PC-3 (cell line): Measurements from ENCODE around the gene COLEC12. TPM values are rescaled to one million over a fixed set of nuclear protein-coding genes. Genes with fewer than 3 reads are reported as not detected.

Experiments used
- ATAC-seq: fragments of 200-7000 bp; cut with Tn5 transposase; 2 replicates; pipeline ENCODE4 v1.9.1; 2020; ENCODE audit warnings: mild to moderate bottlenecking, moderate library complexity
- BruUV-seq: library from RNA; stranded (reverse); fragments of 400-500 nt; replicated peaks from 2 replicates; lab custom pipeline; 2021; lab: Mats Ljungman, UMichigan
- CTCF ChIA-PET: fragments of 300-600 bp; sonication (Branson Sonifier 250); formaldehyde crosslinking; loops from one replicate; lab custom pipeline; 2022; ENCODE audit warnings: antibody characterized with exemption; lab: Charles Lee
- POLR2A ChIA-PET: fragments of 300-600 bp; sonication (Branson Sonifier 250); formaldehyde crosslinking; loops from one replicate; lab custom pipeline; 2022; ENCODE audit warnings: antibody characterized with exemption; ENCODE audit not compliant: unreplicated experiment; lab: Charles Lee
- DNase-seq: peaks from one replicate; pipeline ENCODE4 v3.0.0-alpha.2; 2015
- H2AFZ ChIP-seq: fragments of 300-600 bp; sonication (generic); 2 replicates; pipeline ENCODE4 v1.6.0; 2016; ENCODE audit warnings: antibody characterized with exemption, low read length
- H3F3A ChIP-seq: fragments of 300-600 bp; sonication (generic); one replicate; pipeline ENCODE4 v1.6.0; 2017; ENCODE audit warnings: antibody characterized with exemption, low read length, control low read depth, mild to moderate bottlenecking; ENCODE audit not compliant: unreplicated experiment
- H3K27ac ChIP-seq: fragments of 300-600 bp; sonication (generic); 2 replicates; pipeline ENCODE4 v1.5.1; 2016; ENCODE audit warnings: mild to moderate bottlenecking, low read length
- H3K27me3 ChIP-seq: fragments of 300-600 bp; sonication (generic); 2 replicates; pipeline ENCODE4 v1.6.1; 2016; ENCODE audit warnings: low read length, mixed read lengths
- H3K36me3 ChIP-seq: fragments of 300-600 bp; sonication (generic); 2 replicates; pipeline ENCODE4 v1.6.1; 2016; ENCODE audit warnings: low read depth, mixed run types, low read length, mixed read lengths
- H3K4me1 ChIP-seq: fragments of 300-600 bp; sonication (generic); 2 replicates; pipeline ENCODE4 v1.5.1; 2016; ENCODE audit warnings: low read length; ENCODE audit not compliant: insufficient read depth
- H3K4me2 ChIP-seq: fragments of 300-600 bp; sonication (generic); 2 replicates; pipeline ENCODE4 v1.6.0; 2016; ENCODE audit warnings: low read length
- H3K4me3 ChIP-seq: fragments of 300-600 bp; sonication (generic); 2 replicates; pipeline ENCODE4 v1.5.1; 2016; ENCODE audit warnings: mild to moderate bottlenecking, low read length, mixed read lengths
- H3K79me2 ChIP-seq: fragments of 300-600 bp; sonication (generic); 2 replicates; pipeline ENCODE4 v1.6.1; 2017; ENCODE audit warnings: low read length, mixed read lengths
- H3K9ac ChIP-seq: fragments of 300-600 bp; sonication (generic); 2 replicates; pipeline ENCODE4 v1.6.0; 2016; ENCODE audit warnings: mild to moderate bottlenecking, low read length
- H3K9me2 ChIP-seq: fragments of 300-600 bp; sonication (generic); replicated peaks from 2 replicates; pipeline ENCODE4 v1.6.1; 2016; ENCODE audit warnings: mixed run types, low read length, mixed read lengths
- H3K9me3 ChIP-seq: fragments of 300-600 bp; sonication (generic); 2 replicates; pipeline ENCODE4 v1.6.1; 2016; ENCODE audit warnings: low read length, mixed read lengths
- H4K20me1 ChIP-seq: fragments of 300-600 bp; sonication (generic); 2 replicates; pipeline ENCODE4 v1.6.1; 2016; ENCODE audit warnings: low read length, mixed read lengths
- CTCF ChIP-seq: fragments of 300-600 bp; sonication (generic); conservative IDR thresholded peaks from 2 replicates; pipeline ENCODE4 v1.5.1; 2017; ENCODE audit warnings: antibody characterized with exemption, low read depth, mild to moderate bottlenecking, low read length
- EZH2 ChIP-seq: fragments of 300-600 bp; sonication (generic); IDR thresholded peaks from one replicate; pipeline ENCODE4 v1.6.1; 2017; ENCODE audit warnings: antibody characterized with exemption, mild to moderate bottlenecking, low read length; ENCODE audit not compliant: unreplicated experiment
- EZH2phosphoT487 ChIP-seq: fragments of 300-600 bp; sonication (generic); IDR thresholded peaks from 2 replicates; pipeline ENCODE4 v1.6.1; 2018; ENCODE audit warnings: mild to moderate bottlenecking, antibody characterized with exemption, low read length, borderline replicate concordance
- intact Hi-C: fragments of 100-400 bp; cut with micrococcal nuclease; formaldehyde crosslinking; loops from 2 replicates; pipeline ENCODE4 v1.9.0; 2023
- total RNA-seq: library from RNA; depleted of rRNA; stranded (reverse); fragments of >200 nt; gene quantifications from 2 replicates; pipeline ENCODE4 v1.2.3, GENCODE V29; 2014

Gene COLEC12
- total RNA-seq, 1 experiment from 2014 or later, result 0.04 TPM

DNA sequence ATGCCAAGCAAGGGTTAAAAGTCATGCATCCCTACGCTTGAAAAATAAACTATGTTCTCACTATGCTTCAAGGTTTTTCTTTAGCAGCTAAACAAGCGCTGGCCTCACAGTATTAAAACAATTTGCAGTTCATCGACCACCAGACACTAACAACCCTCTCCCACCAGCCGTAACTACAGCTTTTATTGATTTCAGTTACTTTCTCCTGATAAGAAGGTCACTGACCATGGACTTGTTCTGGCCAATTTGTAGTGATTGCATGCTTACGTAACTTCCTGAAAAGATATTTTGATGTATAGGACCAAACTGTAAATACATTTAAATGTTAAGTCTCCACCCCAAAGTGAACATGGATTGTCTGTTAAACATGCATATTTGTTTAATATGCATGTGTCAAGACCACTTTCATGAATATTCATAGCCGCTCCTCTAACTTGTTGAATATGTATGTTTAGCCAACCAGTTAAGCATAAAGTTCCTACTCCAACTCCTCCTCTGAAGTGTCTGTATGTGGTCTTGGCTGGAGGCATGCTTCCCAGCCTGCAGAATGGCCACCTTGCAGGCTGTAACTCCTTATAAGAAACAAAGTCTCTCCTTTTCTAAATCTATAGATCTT is 230.9 kb downstream of the COLEC12 start:
- no peaks in the 10 kb centered on the region for H4K20me1 ChIP-seq
- DNase-seq (no peak), ATAC-seq (no peak)
- H3K4me1 ChIP-seq, result peaks cover 12% of the 10 kb centered on the region
- POLR2A ChIA-PET, result no interaction called here
- TF ChIP-seq CTCF (no peak), EZH2 (no peak), EZH2phosphoT487 (no peak)
- intact Hi-C loops, result loop anchor here (2.0 to 5.0 kb wide), 2 partner anchors 111 to 157 kb away; partner anchors contain the start of gene USP14
- H3K9me3 ChIP-seq, result no peaks in the 10 kb centered on the region
- H3K27me3 ChIP-seq, result no peaks in the 10 kb centered on the region
- peak overlapping the region; percentile 92; the same call in 1 of the 2 replicates for H3K4me3 ChIP-seq
- H3K9ac ChIP-seq, result no peak overlapping the region
- H3F3A ChIP-seq, result no peaks in the 10 kb centered on the region
- H3K4me2 ChIP-seq, result peak overlapping the region; percentile 86
- no peak overlapping the region for H3K27ac ChIP-seq
- no peak overlapping the region for H2AFZ ChIP-seq
- peaks cover 9% of the 10 kb centered on the region; the same call in 1 of the 2 replicates for H3K36me3 ChIP-seq
- H3K9me2 ChIP-seq, result no peaks in the 10 kb centered on the region
- no TSS peak for BruUV-seq
- H3K79me2 ChIP-seq, result peaks cover 46% of the 10 kb centered on the region
- CTCF ChIA-PET, result no interaction called here

- Histone ChIP-seq H3K4me1 (peaks cover 12% of the 10 kb centered on the region), H3K9ac (peak within 1 kb of the TSS; percentile 99), H3K79me2 (peaks cover 46% of the 10 kb centered on the region), H3K27ac (peak within 1 kb of the TSS; percentile 78), H3K27me3 (no peaks in the 10 kb centered on the region), H3K4me2 (peak within 1 kb of the TSS; percentile 86), H3K4me3 (peak within 1 kb of the TSS; percentile 92), H3K36me3 (peaks cover 22% of the 10 kb centered on the region), H3F3A (no peaks in the 10 kb centered on the region), H3K9me3 (no peaks in the 10 kb centered on the region), H3K9me2 (no peaks in the 10 kb centered on the region), H2AFZ (peak within 1 kb of the TSS; percentile 97), H4K20me1 (no peaks in the 10 kb centered on the region)
- DNase-seq (peak; percentile 94), ATAC-seq (peak; percentile 93)
- BruUV-seq, result TSS peak; percentile 88
- no peak for TF ChIP-seq CTCF
- TF ChIP-seq EZH2, result no peak
- no peak for TF ChIP-seq EZH2phosphoT487
- intact Hi-C loops, result loop anchor here (2.0 to 5.0 kb wide), 2 partner anchors 109 to 156 kb away; partner anchors contain the start of gene USP14
- ChIA-PET POLR2A (interaction anchor here (0.5 to 0.6 kb wide), 4 partner anchors 82 to 1893 kb away, joined by 3 to 13 read pairs (median 4); no protein-coding TSS in a partner anchor), CTCF (interaction anchor here (0.5 kb wide), 1 partner anchor 38 kb away, joined by 3 read pairs; no protein-coding TSS in a partner anchor)
Measured at GRCh38 chr18:267688-268552, 232.6 kb downstream of the COLEC12 start, which contains the start of gene THOC1. THOC1 (minus strand) TSS chr18:268047; CDS start chr18:268019, 28 bp downstream.
